Bronchial epithelial cell (primary cell): ENCODE results near the gene SIRT3. TPM values are rescaled to one million over a fixed set of nuclear protein-coding genes. Genes with fewer than 3 reads are reported as not detected.

ENCODE experiments used
- DNase-seq: peaks from one replicate; pipeline ENCODE4 v3.0.0-alpha.2; 2010; ENCODE audit warnings: low read depth
- FAIRE-seq: peaks from 2 replicates; lab custom pipeline; 2011; peaks lifted over from hg19 to GRCh38; lab: Jason Lieb, UNC
- H3K27me3 ChIP-seq: 2 replicates; pipeline ENCODE4 v1.5.1; 2011; ENCODE audit warnings: low read length; ENCODE audit not compliant: control insufficient read depth, insufficient read depth
- H3K36me3 ChIP-seq: 2 replicates; pipeline ENCODE4 v1.5.1; 2011; ENCODE audit warnings: low read length; ENCODE audit not compliant: control insufficient read depth, insufficient read depth
- H3K4me3 ChIP-seq: 2 replicates; pipeline ENCODE4 v1.5.1; 2011; ENCODE audit warnings: mild to moderate bottlenecking, low read depth, low read length, control low read depth
- CTCF ChIP-seq: IDR thresholded peaks from 2 replicates; pipeline ENCODE4 v1.5.1; 2011; ENCODE audit warnings: mild to moderate bottlenecking, moderate library complexity, low read length, control low read depth, inconsistent platforms; ENCODE audit not compliant: insufficient read depth, severe bottlenecking
- total RNA-seq: library from RNA; depleted of rRNA; stranded (reverse); fragments of >200 nt; gene quantifications from 2 replicates; pipeline ENCODE4 v1.2.1, GENCODE V29; 2014

The SIRT3 gene
- total RNA-seq, 1 donor from 2014 or later, result 7.9 TPM

DNA sequence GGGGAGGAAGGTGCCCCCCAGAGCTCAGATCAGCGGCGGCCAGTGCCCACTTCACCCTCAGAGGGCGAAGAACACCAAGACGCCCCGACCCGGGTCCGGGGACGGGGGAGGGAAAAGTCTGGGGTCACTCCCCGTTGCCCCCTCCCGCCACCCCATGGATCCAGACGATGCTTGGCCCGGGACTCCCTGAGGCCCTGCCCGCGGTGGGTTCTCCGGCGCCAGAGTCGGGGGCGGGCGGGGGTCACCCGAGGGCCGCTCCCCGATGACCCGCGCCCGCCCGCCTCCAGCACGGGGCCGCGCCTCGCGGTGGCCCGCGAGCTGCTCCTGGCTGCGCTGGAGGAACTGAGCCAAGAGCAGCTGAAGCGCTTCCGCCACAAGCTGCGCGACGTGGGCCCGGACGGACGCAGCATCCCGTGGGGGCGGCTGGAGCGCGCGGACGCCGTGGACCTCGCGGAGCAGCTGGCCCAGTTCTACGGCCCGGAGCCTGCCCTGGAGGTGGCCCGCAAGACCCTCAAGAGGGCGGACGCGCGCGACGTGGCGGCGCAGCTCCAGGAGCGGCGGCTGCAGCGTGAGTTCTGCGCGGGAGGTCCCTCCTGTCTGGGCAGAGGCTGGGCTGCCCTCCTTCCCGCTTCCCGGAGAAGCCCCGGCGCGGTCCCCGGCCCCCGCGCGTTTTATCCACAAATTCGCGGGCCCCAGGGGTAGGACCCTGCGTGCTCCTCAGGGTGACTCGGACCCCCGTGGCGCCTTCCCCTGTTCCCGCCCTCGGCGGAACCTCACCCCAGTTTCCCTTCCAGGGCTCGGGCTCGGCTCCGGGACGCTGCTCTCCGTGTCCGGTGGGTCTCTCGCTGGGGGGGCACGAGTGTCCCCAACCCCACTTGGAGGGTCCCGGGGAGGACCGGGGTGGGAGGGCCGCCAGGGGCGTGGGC lies 43.2 kb upstream of the SIRT3 start:
- DNase-seq, result no peak
- no peaks in the 10 kb centered on the region for H3K36me3 ChIP-seq
- H3K4me3 ChIP-seq, result no peak overlapping the region
- FAIRE-seq, result no peak
- H3K27me3 ChIP-seq, result peaks cover 37% of the 10 kb centered on the region
- no peak for TF ChIP-seq CTCF

DNA sequence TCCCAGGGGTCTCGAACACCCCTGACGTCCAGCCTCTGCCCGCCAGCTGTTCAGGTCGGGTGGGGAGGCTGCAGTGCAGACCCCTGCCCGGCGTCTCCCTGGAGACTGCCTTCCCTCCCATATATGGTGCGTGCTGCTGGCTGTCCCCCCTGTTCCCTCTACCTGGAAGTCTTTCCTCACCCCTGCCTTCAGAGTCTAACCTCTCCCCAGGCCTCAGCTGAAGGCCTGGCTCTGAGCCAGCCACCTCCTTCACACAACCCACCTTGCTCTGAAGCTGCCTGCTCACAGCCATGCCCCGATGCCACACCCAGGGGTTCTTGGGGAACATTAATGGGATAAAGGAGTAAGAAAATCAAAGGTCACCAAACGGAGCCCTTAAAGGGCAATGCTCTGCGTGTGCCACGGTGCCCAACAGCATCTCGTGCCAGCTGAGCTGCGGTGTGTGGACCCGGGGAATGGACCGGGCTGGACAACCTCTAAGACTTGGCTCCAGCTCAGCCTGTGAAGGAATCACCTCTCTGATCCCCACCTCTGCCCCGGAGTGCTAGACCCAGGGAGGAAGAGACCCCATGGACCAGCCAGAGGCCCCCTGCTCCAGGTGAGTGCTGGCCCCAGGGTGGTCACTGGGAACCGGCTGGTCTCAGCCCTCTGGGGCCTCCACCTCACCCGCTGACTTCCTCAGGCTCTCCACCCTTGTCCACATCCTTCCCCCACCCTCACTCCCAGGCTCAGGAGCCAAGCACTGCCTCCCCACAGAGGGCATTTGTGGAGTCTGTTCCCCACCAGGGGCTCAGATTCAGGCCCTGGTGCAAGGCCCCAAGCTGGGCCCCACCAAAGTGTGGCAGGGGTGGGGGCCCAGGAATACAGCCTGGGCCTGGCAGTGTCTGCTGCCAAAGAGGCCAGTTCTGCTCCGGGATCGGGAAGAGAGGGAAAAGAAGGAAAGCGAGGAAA lies 42.1 kb upstream of the SIRT3 start, which contains the start of gene NLRP6:
TSS of gene NLRP6 (plus strand) at position 407 of the 951 bp plus-strand sequence. CDS start at position 570, 163 bp downstream.
- peaks cover 38% of the 10 kb centered on the region for H3K27me3 ChIP-seq

DNA sequence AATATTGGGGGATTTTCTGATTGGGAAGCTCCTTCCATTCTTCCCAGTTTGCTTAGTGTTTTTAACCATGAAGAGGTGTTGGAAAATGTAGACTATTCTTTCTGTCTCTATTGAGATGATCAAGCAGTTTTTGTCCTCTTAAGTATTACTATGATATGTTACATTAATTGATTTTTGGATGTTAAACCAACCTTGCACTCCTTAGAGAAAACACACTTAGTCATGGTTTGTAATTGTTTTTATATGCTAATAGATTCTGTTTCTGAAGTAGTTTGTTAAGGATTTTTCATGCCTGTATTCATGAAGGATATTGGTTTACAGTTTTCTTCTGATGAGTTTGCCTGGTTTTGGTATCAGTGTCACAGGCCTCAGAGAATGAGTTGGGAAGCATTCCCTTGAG lies 40.1 kb upstream of the SIRT3 start:
- FAIRE-seq (no peak), DNase-seq (no peak)
- no peak for TF ChIP-seq CTCF
- H3K27me3 ChIP-seq, result peaks cover 23% of the 10 kb centered on the region
- H3K4me3 ChIP-seq, result no peak overlapping the region
- no peaks in the 10 kb centered on the region for H3K36me3 ChIP-seq

More for the DNA sequence above, 42.1 kb upstream of the SIRT3 start, which contains the start of gene NLRP6:
- DNase-seq, result no peak
- H3K36me3 ChIP-seq, result no peaks in the 10 kb centered on the region
- no peak for FAIRE-seq
- TF ChIP-seq CTCF, result no peak
- H3K4me3 ChIP-seq, result no peak within 1 kb of the TSS

DNA sequence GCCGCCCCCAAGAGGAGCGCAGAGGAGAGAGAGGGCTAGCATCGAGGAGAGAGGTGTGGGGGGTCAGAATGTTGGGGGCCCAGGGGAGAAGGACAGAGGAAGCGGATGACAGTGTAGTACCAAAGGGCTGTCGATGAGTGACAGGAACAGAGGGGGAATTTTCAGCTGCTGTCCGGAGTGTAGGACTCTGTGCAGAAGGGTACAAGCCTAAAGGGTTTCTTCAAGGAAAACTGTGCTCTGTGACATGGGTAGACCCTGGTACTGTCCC lies 36.7 kb upstream of the SIRT3 start:
- DNase-seq (no peak), FAIRE-seq (no peak)
- TF ChIP-seq CTCF, result no peak
- H3K4me3 ChIP-seq, result no peak overlapping the region
- peaks cover 3% of the 10 kb centered on the region for H3K27me3 ChIP-seq
- H3K36me3 ChIP-seq, result no peaks in the 10 kb centered on the region

DNA sequence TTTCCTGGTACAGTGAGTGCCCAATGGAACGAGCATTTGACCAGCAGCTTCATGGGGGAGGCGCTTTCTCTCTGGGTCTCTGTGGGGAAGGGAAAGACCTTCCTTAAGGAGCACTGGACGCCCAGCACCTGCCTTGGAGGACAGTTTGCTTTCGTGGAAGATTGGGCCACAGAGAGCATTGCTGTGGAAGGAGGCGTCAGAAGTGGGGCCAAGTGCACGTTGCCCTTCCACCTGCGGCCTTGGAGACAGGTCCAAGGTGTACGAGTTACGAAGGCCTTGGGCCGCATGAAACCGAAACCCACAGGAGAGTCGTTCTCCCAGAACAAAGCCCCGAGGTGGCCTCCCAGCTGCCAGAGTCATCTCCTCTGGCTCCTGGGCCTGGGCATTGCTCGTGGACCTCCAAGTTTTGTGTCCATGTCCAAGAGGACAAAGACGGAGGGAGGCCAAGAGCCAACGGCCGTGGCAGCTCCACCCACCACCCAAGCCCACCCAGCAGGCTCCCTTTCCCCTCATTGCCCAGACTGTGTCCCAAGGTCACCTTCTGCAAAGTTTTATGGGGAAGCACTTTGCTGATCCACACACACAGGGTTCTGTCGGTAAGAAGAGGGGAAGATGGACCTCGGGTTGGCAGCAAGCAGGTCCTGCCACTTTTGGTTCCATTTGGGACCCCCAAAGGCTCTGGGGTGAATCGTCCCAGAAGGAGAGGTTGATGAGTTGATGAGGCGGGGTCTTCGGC lies 36.2 kb upstream of the SIRT3 start:
- no peak overlapping the region for H3K4me3 ChIP-seq
- no peak for FAIRE-seq
- no peak for DNase-seq
- no peaks in the 10 kb centered on the region for H3K36me3 ChIP-seq
- TF ChIP-seq CTCF, result no peak
- peaks cover 3% of the 10 kb centered on the region for H3K27me3 ChIP-seq
